ENCODE data around the gene PLCB3.
A peak's percentile ranks its signal among the peaks of the same experiment; 100 is the strongest.
"Not testable (repeated sequence)": the region's sequence is repeated elsewhere in the genome, so short reads cannot be mapped to it uniquely, and the experiment has no call there.

The PLCB3 gene

GRCh38 chr11:64303109-64304031, 52.0 kb downstream of the PLCB3 start:
- DNase-seq (ENCODE audit: low read depth in 2 of 2), result no peak

DNA sequence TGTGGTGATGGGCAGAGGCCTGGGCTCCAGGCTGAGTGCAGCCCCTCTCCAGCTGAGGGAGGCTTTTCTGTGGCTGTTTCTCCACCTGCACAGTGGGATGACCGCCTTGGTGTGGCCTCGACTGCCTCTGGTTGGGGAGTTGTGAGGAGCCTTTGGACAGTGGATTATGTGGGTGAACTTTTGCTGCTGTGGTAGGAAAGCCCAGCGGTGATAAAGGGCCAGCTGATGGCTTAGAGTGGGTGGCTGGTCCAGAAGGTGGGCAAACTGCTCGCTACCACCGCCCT, 52.6 kb downstream of the PLCB3 start:
- no peak for DNase-seq (ENCODE audit: low read depth in 2 of 2)

GRCh38 chr11:64304316-64305072, 53.2 kb downstream of the PLCB3 start:
- DNase-seq (ENCODE audit: low read depth in 2 of 2), result peak; percentile 95 to 97

DNA sequence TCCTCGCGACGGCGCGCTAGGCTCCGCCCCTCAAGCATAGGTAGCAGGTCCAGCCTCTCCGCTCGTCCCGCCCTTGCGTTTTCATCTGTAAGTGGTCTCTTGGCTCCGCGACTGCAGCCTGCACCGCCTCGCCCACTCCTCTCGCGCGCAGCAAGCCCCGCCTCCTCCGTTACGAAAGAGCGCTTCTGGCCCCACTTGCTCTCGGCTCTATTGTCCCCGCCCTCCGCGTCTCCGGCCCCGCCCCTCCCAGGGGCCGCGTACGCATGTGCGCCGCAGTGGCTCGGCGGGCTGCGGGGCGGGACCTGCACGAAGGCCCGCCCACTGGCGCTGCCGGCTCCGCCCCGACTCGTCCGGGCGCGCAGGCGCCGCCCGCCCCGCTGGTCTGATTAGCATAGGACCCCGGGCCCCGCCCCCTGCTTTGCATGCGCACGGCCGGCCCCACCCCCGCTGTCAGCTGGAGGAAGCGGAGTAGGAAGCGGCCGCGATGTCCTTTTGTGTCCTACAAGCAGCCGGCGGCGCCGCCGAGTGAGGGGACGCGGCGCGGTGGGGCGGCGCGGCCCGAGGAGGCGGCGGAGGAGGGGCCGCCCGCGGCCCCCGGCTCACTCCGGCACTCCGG, 53.9 kb downstream of the PLCB3 start, which contains the start of gene ESRRA:
Gene ESRRA, plus strand, starts transcription at position 450 of the 616 bp plus-strand sequence. CDS start 1,656 bp downstream, outside the sequence.
- peak; percentile 100 for DNase-seq (ENCODE audit: low read depth in 2 of 2)

DNA sequence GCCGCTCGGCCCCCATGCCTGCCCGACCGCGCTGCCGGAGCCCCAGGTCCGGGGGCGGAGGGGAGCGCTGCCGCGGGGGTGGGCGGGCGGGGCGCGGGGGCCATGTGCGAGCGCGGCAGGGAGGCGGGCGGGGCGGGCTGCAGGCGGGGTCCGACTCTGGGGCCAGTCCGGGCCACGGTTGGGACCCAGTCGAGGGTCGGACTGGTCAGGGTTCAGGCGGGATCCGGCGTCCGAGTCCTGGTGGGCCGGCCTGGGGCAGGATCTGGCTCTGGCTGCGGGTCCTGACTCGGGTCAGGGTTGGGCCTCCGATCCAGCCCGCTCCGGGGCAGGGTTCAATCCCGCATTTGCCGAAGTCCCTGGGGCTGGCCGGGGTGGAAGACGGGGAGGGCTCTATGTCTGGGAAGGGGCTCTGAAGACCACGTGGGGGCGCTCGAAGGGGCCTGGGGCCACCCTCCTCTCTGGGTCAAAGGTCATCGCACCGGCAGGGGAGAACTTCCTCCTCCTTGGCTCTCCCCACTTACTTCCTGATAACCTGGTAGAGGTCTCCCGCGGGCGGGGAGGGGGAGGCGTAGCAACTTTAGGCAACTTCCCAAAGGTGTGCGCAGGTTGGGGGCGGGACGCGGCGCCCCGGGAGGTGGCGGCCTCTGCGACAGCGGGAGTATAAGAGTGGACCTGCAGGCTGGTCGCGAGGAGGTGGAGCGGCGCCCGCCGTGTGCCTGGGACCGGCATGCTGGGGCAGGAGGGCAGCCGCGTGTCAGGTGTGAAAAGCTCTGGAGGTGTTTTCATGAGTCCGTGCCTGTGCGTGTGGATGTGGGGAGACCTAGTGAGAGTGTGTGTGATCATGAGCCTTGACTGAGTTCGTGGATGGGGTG, 54.6 kb downstream of the PLCB3 start:
- peak; percentile 50 to 53 for DNase-seq (ENCODE audit: low read depth in 2 of 2)

- DNase-seq (ENCODE audit: low read depth in 2 of 2), result no peak
Measured at GRCh38 chr11:64306563-64306875, 55.2 kb downstream of the PLCB3 start.

GRCh38 chr11:64306876-64307622, 55.7 kb downstream of the PLCB3 start:
- DNase-seq (ENCODE audit: low read depth in 2 of 2), result no peak

DNA sequence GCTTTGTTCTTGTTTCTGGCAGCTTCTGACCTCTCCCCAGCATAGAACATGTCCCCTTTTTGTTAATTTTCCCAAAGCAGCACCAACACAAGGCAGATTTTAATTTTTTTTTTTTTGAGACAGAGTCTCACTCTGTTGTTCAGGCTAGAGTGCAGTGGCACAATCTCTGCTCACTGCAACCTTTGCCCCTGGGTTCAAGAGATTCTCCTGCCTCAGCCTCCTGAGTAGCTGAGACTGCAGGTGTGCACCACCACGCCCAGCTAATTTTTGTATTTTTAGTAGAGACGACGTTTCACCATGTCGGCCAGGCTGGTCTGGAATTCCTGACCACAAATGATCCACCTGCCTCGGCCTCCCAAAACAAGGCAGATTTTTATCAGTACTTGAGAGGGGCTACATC, 56.5 kb downstream of the PLCB3 start:
- DNase-seq (ENCODE audit: low read depth in 2 of 2), result not testable (repeated sequence)

- no peak for DNase-seq (ENCODE audit: low read depth in 2 of 2)
Measured at GRCh38 chr11:64312947-64313346, 61.6 kb downstream of the PLCB3 start.

- no peak for DNase-seq (ENCODE audit: low read depth in 2 of 2)
Measured at GRCh38 chr11:64313491-64314145, 62.3 kb downstream of the PLCB3 start.

DNA sequence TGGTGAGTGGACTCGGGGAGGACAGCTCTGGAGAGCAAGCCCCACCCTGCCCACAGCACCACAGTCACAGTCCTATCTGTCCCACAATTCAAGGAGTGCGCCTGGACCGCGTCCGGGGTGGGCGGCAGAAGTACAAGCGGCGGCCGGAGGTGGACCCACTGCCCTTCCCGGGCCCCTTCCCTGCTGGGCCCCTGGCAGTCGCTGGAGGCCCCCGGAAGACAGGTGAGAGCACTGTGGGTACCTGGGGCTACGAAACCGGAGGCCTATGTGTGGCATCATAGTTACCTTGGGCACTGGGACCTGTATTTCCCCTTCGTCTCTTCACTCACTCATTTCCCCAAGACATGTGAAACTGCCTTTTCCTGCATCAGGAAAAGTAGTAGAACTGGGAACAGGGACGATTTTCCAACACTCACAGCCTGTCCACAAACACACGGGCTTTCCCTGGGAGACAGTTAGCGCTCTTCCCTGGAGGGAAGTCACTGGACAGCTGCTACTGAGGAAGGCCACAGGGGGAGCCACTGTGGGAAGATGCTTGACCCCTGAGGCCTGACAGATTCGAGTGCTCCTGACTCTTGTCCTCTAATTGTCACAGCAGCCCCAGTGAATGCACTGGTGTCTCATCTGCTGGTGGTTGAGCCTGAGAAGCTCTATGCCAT, 62.9 kb downstream of the PLCB3 start:
- no peak for DNase-seq (ENCODE audit: low read depth in 2 of 2)

DNA sequence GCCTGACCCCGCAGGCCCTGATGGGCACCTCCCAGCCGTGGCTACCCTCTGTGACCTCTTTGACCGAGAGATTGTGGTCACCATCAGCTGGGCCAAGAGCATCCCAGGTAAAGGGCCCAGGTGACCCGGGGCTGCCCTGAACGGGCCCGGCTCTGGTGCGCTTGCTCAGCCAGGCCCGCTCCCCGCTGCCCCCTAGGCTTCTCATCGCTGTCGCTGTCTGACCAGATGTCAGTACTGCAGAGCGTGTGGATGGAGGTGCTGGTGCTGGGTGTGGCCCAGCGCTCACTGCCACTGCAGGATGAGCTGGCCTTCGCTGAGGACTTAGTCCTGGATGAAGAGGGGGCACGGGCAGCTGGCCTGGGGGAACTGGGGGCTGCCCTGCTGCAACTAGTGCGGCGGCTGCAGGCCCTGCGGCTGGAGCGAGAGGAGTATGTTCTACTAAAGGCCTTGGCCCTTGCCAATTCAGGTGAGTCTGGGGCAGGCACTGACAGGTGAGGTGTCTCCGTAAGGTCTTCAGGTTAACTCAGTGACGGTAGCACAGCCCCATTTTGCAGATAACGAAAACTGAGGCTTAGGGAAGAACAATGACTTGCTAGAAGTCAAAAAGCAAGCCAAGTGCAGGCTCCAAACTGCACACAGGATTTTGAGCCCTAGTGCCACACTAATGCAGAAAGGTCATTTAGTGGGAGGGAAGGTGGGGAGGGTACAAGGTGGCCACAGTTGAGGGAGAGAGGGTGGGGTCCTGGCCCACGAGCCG, 63.7 kb downstream of the PLCB3 start:
- no peak for DNase-seq (ENCODE audit: low read depth in 2 of 2)

DNA sequence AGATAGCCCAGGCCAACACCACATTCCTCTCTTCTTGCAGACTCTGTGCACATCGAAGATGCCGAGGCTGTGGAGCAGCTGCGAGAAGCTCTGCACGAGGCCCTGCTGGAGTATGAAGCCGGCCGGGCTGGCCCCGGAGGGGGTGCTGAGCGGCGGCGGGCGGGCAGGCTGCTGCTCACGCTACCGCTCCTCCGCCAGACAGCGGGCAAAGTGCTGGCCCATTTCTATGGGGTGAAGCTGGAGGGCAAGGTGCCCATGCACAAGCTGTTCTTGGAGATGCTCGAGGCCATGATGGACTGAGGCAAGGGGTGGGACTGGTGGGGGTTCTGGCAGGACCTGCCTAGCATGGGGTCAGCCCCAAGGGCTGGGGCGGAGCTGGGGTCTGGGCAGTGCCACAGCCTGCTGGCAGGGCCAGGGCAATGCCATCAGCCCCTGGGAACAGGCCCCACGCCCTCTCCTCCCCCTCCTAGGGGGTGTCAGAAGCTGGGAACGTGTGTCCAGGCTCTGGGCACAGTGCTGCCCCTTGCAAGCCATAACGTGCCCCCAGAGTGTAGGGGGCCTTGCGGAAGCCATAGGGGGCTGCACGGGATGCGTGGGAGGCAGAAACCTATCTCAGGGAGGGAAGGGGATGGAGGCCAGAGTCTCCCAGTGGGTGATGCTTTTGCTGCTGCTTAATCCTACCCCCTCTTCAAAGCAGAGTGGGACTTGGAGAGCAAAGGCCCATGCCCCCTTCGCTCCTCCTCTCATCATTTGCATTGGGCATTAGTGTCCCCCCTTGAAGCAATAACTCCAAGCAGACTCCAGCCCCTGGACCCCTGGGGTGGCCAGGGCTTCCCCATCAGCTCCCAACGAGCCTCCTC, 64.6 kb downstream of the PLCB3 start:
- not testable (repeated sequence) for DNase-seq (ENCODE audit: low read depth in 2 of 2)

- DNase-seq (ENCODE audit: low read depth in 2 of 2), result no peak
Measured at GRCh38 chr11:64316672-64317324, 65.5 kb downstream of the PLCB3 start.

- peak; percentile 87 to 95 for DNase-seq (ENCODE audit: low read depth in 2 of 2)
Measured at GRCh38 chr11:64317325-64317960, 66.1 kb downstream of the PLCB3 start, which contains the start of gene TRMT112. Gene TRMT112 (minus strand): TSS chr11:64317559. CDS start chr11:64317526, 33 bp downstream.

DNA sequence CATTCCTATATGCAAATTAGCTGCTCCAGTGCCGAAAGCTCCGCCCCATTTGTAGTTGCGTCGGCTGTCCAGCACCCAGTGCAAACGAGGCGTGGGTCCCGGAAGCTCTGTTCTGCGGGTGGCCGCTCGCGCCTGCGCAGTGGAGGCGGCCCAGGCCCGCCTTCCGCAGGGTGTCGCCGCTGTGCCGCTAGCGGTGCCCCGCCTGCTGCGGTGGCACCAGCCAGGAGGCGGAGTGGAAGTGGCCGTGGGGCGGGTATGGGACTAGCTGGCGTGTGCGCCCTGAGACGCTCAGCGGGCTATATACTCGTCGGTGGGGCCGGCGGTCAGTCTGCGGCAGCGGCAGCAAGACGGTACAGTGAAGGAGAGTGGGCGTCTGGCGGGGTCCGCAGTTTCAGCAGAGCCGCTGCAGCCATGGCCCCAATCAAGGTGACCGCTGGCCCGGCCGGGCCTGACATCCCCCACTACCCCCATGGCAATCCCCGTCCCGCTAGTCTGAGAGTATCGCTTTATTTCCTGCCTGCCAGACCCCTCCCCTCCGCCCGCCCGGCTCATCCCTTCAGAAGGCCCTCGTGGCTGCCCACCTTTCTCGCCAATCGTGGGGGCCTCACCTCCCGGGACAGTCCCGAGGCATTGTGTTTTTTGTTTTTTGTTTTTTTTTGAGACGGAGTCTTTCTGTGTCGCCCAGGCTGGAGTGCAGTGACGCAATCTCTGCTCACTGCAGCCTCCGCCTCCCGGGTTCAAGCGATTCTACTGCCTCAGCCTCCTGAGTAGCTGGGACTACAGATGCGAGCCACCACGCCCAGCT, 66.8 kb downstream of the PLCB3 start, which contains the start of gene PRDX5:
Gene PRDX5, plus strand, starts transcription at position 161 of the 805 bp plus-strand sequence. Its CDS starts 95 bp downstream, at position 256.
- peak; percentile 89 to 93 for DNase-seq (ENCODE audit: low read depth in 2 of 2)
